Measurements from ENCODE around the gene NEU4.

DNA sequence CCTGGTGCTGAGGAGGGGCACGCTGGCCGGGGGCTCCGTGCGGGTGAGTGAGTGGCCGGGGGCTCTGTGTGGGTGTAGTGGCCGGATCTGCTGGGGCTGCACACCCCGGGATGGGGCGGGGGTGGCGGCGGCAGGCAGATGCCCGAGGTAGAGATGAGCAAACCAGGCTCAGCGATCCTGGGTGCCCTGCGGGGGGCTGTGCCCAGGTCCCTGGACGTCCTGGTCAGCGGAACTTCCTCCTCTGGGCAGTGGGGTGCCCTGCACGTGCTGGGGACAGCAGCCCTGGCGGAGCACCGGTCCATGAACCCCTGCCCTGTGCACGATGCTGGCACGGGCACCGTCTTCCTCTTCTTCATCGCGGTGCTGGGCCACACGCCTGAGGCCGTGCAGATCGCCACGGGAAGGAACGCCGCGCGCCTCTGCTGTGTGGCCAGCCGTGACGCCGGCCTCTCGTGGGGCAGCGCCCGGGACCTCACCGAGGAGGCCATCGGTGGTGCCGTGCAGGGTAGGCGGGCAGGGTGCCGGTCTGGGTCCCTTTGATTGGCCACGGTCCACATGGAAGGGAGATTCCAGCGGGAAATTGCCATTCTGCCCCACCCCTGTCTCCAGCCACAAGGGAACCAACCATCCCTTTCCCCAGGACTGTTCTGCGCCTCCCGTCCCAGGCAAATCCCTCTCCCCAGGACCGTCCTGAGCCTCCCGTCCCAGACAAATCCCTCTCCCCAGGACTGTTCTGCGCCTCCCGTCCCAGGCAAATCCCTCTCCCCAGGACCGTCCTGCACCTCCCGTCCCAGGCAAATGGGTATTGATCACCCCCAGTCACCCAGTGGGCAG, 5.9 kb downstream of the NEU4 start:
- TF ChIP-seq, protein P1, sequence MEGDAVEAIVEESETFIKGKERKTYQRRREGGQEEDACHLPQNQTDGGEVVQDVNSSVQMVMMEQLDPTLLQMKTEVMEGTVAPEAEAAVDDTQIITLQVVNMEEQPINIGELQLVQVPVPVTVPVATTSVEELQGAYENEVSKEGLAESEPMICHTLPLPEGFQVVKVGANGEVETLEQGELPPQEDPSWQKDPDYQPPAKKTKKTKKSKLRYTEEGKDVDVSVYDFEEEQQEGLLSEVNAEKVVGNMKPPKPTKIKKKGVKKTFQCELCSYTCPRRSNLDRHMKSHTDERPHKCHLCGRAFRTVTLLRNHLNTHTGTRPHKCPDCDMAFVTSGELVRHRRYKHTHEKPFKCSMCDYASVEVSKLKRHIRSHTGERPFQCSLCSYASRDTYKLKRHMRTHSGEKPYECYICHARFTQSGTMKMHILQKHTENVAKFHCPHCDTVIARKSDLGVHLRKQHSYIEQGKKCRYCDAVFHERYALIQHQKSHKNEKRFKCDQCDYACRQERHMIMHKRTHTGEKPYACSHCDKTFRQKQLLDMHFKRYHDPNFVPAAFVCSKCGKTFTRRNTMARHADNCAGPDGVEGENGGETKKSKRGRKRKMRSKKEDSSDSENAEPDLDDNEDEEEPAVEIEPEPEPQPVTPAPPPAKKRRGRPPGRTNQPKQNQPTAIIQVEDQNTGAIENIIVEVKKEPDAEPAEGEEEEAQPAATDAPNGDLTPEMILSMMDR (IDR thresholded peaks at IDR 0.05; ENCODE audit: low read length): no peak
- TF ChIP-seq EZH2 (IDR thresholded peaks at IDR 0.05; ENCODE audit: borderline replicate concordance, low read length): no peak

Measured in OCI-LY1 (cell line).